GOT3 (cell line): ENCODE measurements around the gene GINS3.

ENCODE experiments used
- DNase-seq: peaks from one replicate; lab custom pipeline; 2025; ENCODE audit warnings: mixed read lengths; lab: John Stamatoyannopoulos, UW

Gene GINS3

GRCh38 chr16:58392215-58393137 lies at the start of gene GINS3:
Gene GINS3 (plus strand): TSS chr16:58392471. CDS start chr16:58392602, 131 bp downstream.
- peak; percentile 58 for DNase-seq

- DNase-seq = no peak
Observed at GRCh38 chr16:58343562-58343961, 48.7 kb upstream of the GINS3 start.

- DNase-seq = no peak
Observed at GRCh38 chr16:58345574-58346354, 46.5 kb upstream of the GINS3 start.

- no peak for DNase-seq
Observed at GRCh38 chr16:58346831-58347371, 45.4 kb upstream of the GINS3 start.

- no peak for DNase-seq
Observed at GRCh38 chr16:58348986-58349385, 43.3 kb upstream of the GINS3 start.

- DNase-seq = no peak
Observed at GRCh38 chr16:58352690-58353089, 39.6 kb upstream of the GINS3 start.

GRCh38 chr16:58360041-58360634 lies 32.1 kb upstream of the GINS3 start:
- DNase-seq = no peak

GRCh38 chr16:58361726-58362125 lies 30.5 kb upstream of the GINS3 start:
- no peak for DNase-seq

- DNase-seq = no peak
Observed at GRCh38 chr16:58363746-58364393, 28.4 kb upstream of the GINS3 start.

GRCh38 chr16:58365623-58366022 lies 26.6 kb upstream of the GINS3 start:
- no peak for DNase-seq

- no peak for DNase-seq
Observed at GRCh38 chr16:58366247-58367031, 25.8 kb upstream of the GINS3 start.

- no peak for DNase-seq
Observed at GRCh38 chr16:58367252-58367651, 25.0 kb upstream of the GINS3 start.

- DNase-seq = no peak
Observed at GRCh38 chr16:58371841-58372240, 20.4 kb upstream of the GINS3 start.

GRCh38 chr16:58375386-58375785 lies 16.9 kb upstream of the GINS3 start:
- no peak for DNase-seq

- no peak for DNase-seq
Observed at GRCh38 chr16:58377932-58378331, 14.3 kb upstream of the GINS3 start.

- DNase-seq = no peak
Observed at GRCh38 chr16:58378401-58378800, 13.9 kb upstream of the GINS3 start.

- no peak for DNase-seq
Observed at GRCh38 chr16:58379736-58380135, 12.5 kb upstream of the GINS3 start.

GRCh38 chr16:58381661-58382060 lies 10.6 kb upstream of the GINS3 start:
- DNase-seq = no peak

GRCh38 chr16:58384437-58385055 lies 7.7 kb upstream of the GINS3 start:
- DNase-seq = no peak

GRCh38 chr16:58385218-58385773 lies 7.0 kb upstream of the GINS3 start:
- DNase-seq = no peak
